AG10803 (cell line): ENCODE results near the gene C4orf50.

Experiments
- DNase-seq: peaks from one replicate; pipeline ENCODE4 v3.0.0; 2010; ENCODE audit warnings: low read depth
- H3K4me3 ChIP-seq: 2 replicates; pipeline ENCODE4 v1.5.1; 2011; ENCODE audit warnings: mild to moderate bottlenecking, low read length, control low read depth
- TF ChIP-seq, protein P1 (sequence below): conservative IDR thresholded peaks from 2 replicates; pipeline ENCODE4 v1.5.1; 2011; ENCODE audit warnings: mild to moderate bottlenecking, low read length, control low read depth, inconsistent platforms

The C4orf50 gene

DNA sequence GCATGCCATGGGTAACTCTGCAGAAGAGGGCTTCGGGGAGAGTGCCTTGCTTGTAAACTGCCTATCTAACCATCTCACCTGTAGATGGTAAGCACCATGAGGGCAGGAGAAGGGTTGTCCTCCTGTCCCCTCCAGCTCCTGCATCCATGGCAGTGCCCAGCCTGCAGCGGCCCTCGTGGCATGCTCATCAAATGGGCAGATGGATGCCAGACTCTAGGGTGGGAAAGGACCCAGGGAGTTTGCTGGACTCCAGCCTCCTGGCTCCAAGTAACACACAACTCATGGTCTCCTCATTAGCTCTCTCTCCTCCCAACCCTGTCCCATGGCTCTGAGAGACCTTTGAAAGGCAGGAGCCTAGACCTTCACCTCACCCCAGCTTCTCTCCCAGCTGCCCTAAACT is 95.7 kb downstream of the C4orf50 start:
- TF ChIP-seq, protein P1, sequence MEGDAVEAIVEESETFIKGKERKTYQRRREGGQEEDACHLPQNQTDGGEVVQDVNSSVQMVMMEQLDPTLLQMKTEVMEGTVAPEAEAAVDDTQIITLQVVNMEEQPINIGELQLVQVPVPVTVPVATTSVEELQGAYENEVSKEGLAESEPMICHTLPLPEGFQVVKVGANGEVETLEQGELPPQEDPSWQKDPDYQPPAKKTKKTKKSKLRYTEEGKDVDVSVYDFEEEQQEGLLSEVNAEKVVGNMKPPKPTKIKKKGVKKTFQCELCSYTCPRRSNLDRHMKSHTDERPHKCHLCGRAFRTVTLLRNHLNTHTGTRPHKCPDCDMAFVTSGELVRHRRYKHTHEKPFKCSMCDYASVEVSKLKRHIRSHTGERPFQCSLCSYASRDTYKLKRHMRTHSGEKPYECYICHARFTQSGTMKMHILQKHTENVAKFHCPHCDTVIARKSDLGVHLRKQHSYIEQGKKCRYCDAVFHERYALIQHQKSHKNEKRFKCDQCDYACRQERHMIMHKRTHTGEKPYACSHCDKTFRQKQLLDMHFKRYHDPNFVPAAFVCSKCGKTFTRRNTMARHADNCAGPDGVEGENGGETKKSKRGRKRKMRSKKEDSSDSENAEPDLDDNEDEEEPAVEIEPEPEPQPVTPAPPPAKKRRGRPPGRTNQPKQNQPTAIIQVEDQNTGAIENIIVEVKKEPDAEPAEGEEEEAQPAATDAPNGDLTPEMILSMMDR: no peak

DNA sequence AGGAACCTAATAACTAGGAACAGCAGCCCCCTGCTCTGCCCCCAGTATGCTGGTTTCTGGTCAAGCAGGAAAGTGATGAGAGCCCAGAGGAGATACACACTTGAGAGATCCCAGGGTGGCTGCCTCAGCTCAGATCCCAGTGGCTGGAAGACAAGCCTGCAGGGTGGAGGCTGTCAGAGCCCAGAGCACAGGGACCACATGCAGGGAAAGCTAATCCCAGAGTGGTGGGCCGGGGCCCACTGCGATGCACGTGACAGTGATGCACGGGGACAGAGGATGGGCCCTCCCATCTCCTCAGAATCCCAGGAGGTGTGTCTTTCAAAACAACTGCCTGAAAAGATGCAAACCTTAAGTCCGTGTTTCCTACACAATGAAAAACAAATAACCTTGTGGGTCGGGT is 96.2 kb downstream of the C4orf50 start:
- H3K4me3 ChIP-seq: no peak overlapping the region
- no peak for DNase-seq
- TF ChIP-seq, protein P1: no peak

More for the DNA sequence above, 95.7 kb downstream of the C4orf50 start:
- no peak overlapping the region for H3K4me3 ChIP-seq
- no peak for DNase-seq

DNA sequence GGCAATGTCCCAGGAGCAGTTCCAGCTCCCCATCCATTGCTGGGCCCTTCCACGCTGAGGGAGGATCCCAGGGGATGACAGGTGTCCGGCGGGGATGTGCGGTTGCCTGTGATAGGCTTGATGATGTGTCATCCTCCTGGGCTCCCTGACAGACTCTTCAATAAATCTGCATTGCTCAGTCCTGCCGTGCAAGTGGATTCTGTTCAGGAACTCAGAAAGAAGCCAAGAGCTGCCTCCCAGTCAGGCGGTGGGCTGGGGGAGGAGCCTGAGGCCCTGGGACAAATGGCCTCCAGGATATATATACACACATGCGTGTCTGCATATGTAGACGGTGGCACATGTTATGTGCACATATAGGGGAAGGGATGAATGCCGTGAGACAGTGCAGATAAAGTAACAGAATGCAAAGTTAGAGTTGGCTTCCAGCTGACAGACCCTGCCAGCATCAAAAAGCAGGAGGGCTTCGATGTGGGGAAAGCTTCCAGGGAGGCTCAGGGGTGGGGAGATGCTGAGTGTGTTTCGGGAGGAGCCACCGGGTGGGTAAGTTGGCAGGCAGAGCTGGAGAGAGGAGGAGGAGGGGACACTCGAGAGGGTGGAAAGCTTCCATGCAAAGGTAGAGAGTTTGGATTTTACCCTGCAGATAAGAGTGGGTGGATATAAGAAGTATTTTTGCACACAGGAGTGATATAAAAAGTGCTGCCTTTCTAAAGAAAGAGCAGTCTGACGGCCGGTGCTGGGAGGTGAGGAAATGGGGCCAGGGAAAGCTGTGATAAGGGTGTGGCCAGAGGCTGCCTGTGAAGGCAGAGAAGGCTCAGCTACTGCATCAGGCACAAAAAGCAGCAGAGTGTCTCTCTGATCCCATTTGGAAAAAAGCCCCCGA is 96.9 kb downstream of the C4orf50 start:
- no peak for DNase-seq
- H3K4me3 ChIP-seq: no peak overlapping the region
- TF ChIP-seq, protein P1: no peak

- H3K4me3 ChIP-seq: no peak overlapping the region
- TF ChIP-seq, protein P1: no peak
- no peak for DNase-seq
Observed at GRCh38 chr4:5919571-5919970, 98.7 kb downstream of the C4orf50 start.

GRCh38 chr4:5919044-5919443 is 99.2 kb downstream of the C4orf50 start:
- TF ChIP-seq, protein P1: no peak
- no peak for DNase-seq
- H3K4me3 ChIP-seq: no peak overlapping the region

DNA sequence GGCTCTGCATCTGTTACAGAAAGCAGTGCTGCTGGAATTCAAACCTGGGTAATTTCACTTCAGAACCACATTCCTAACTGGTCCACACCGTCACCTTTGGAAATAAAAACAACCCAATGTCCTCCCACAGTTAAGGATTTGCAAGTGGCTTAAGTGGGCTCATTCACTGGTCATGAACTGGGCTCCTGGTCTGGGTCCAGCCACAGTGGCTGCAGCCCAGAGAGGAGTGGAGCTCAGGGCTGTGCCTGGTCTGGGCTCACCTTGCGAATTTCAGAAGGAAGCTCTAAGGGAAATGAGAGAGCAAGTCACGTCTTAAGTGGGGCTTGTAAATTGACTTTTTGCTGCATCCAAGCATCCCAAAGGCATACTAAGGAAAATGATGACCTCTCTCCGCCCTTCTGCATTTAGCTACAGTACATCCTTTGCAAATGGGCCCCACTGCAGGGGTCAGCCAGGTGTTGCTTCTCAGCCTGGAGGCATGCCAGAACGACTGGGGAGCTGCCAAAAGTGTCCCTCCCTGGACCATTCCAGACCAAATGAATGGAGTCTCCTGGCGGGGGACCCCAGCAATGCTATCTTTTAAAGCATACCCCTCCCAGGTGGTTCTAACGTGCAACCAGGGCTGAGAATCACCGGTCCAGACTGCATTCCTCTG is 99.8 kb downstream of the C4orf50 start:
- TF ChIP-seq, protein P1: no peak
- no peak for DNase-seq
- H3K4me3 ChIP-seq: no peak overlapping the region

GRCh38 chr4:5917672-5918071 is 100.6 kb downstream of the C4orf50 start:
- no peak for DNase-seq

More at GRCh38 chr4:5917672-5918071, 100.6 kb downstream of the C4orf50 start:
- H3K4me3 ChIP-seq: no peak overlapping the region
- TF ChIP-seq, protein P1: no peak
